ENCODE results near the gene ITGAL.

The ITGAL gene

GRCh38 chr16:30472328-30472942 lies at the start of gene ITGAL:
Gene ITGAL, plus strand, starts transcription at chr16:30472742. Its CDS starts 96 bp downstream, at chr16:30472838.
- TF ChIP-seq CTCF (conservative IDR thresholded peaks at IDR 0.05; ENCODE audit: low read length) = no peak
- no peak for DNase-seq (ENCODE audit: low read depth)
- no peak within 1 kb of the TSS for H3K4me3 ChIP-seq (ENCODE audit: low read length)

DNA sequence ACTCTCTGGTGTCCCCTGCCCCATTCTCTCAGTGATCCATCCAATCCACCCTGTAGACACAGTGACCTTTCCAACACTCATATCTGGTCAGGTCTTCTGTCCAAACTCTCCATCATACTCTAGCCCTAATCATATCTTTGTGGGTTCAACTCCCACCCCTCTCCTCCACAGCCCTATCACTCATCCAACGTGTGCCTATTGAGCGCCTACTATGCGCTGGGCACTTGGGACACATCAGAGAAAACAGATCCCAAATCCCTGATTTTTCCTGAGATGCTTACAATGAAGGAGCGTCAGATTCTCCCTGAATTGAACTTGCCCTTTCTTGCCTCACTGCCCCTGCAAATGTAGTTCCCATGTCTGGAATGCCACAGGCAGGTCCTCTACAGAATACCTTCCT lies 44.5 kb upstream of the ITGAL start:
- DNase-seq (ENCODE audit: low read depth) = no peak
- no peak for TF ChIP-seq CTCF (conservative IDR thresholded peaks at IDR 0.05; ENCODE audit: low read length)
- no peak overlapping the region for H3K4me3 ChIP-seq (ENCODE audit: low read length)

- peak overlapping the region; percentile 89 for H3K4me3 ChIP-seq (ENCODE audit: low read length)
- no peak for DNase-seq (ENCODE audit: low read depth)
- no peak for TF ChIP-seq CTCF (conservative IDR thresholded peaks at IDR 0.05; ENCODE audit: low read length)
Observed at GRCh38 chr16:30429418-30429677, 43.2 kb upstream of the ITGAL start.

GRCh38 chr16:30429678-30430427 lies 42.7 kb upstream of the ITGAL start, which contains the start of gene DCTPP1:
Gene DCTPP1, minus strand, starts transcription at chr16:30430030. Its CDS starts 50 bp downstream, at chr16:30429980.
- peak; percentile 96 for DNase-seq (ENCODE audit: low read depth)
- TF ChIP-seq CTCF (conservative IDR thresholded peaks at IDR 0.05; ENCODE audit: low read length) = peak; percentile 63
- peak within 1 kb of the TSS; percentile 89 for H3K4me3 ChIP-seq (ENCODE audit: low read length)

DNA sequence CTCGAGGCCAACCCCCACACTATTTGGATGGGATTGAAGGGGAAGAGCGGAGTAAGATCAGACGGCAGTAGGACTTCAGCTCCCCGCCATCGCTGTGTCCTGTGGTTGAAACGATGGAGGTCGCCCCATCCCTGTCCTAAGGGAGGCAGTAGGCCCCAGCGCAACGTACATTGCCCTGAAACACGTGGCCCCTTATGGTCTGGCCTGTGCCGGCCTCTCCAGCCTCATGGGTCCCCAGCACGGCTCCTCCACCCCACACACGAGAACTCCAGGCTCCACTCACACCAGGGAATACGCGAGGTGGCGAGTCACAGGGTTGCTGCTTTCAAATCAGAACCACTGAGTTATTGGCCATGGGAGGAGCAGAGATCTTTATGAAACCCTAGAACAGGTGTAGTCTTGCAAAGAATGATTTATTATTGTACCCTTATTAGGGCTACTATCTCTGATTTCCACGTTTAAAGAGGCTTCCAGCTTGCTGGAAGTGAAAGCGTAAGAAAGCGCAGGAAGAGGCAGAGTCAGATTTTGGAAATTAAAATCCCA lies 42.0 kb upstream of the ITGAL start:
- DNase-seq (ENCODE audit: low read depth) = no peak
- no peak for TF ChIP-seq CTCF (conservative IDR thresholded peaks at IDR 0.05; ENCODE audit: low read length)
- peak overlapping the region; percentile 89 for H3K4me3 ChIP-seq (ENCODE audit: low read length)

DNA sequence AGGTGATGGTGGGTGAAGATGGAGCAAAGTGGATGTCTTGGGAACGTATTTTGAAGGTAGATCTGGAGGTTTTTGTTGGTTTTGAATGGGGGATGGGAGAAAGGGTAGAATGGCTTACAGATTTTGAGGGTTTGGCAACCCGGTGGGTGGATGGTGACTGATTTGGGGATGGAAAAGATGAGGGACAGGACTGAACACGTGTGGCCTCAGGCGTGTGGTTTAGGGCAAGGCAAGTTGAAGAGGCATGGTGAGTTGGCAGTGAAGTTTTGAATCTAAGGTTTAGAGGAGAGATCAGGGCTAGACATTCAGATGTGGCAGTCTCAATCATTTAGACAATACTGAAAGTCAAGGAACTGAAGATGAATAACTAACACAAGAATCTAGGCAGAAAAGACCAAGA lies 37.7 kb upstream of the ITGAL start:
- no peak for DNase-seq (ENCODE audit: low read depth)
- TF ChIP-seq CTCF (conservative IDR thresholded peaks at IDR 0.05; ENCODE audit: low read length) = no peak

More for the DNA sequence above, 37.7 kb upstream of the ITGAL start:
- H3K4me3 ChIP-seq (ENCODE audit: low read length) = no peak overlapping the region
